Glomerular endothelial cell (primary cell): ENCODE measurements around the gene MTMR1. TPM values are rescaled to one million over a fixed set of nuclear protein-coding genes. Genes with fewer than 3 reads are reported as not detected.

Source experiments
- DNase-seq: peaks from one replicate; pipeline ENCODE4 v3.0.0-alpha.2; 2011; ENCODE audit warnings: low read depth, low spot score; ENCODE audit errors: extremely low read depth
- total RNA-seq: library from RNA; depleted of rRNA; stranded (reverse); fragments of >200 nt; gene quantifications from 2 replicates; pipeline ENCODE4 v1.2.3, GENCODE V29; 2015

MTMR1 gene
- total RNA-seq, result 9.8 and 16.0 TPM in 2 replicates

DNA sequence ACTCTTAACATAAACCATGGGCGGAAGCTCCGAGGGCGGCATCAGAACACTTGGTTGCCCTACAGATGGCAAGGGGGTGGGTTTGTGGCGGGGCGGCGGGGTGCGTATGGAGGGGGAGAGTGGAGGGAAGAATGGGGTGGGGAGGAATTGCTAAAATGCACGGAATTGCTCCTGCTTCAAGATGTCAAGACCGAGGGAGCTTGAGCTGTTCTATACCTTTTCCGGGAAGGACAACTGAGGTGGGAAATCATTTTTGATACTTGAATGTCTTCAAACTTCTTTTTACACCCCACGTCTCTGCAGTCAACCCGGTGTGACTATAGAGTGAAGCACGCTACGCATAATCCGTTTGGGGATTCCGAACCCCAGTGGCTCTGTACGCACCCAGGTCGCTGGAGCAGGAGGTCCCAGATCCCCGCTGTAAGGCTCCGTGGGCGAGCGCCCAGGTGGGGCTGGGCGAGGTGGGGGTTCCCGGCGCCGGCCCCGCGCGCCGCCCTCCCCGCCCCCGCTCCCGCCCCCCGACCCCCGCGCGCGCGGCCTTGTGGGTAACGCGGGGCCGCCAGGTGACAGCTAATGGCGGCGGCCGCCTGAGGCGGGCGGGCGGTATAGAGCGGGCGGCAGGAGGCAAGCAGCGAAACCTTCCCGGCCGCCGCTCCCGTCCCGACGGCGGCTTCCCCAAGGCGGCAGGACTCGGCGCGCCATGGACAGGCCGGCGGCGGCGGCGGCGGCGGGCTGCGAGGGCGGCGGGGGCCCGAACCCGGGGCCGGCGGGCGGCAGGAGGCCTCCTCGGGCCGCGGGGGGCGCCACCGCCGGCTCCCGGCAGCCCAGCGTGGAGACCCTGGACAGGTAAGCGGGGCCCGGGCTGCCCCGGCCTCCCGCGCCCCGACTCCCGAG is at the start of gene MTMR1:
TSS of gene MTMR1 (plus strand) at position 566 of the 894 bp plus-strand sequence. CDS start at position 701, 135 bp downstream.
- DNase-seq, result no peak

DNA sequence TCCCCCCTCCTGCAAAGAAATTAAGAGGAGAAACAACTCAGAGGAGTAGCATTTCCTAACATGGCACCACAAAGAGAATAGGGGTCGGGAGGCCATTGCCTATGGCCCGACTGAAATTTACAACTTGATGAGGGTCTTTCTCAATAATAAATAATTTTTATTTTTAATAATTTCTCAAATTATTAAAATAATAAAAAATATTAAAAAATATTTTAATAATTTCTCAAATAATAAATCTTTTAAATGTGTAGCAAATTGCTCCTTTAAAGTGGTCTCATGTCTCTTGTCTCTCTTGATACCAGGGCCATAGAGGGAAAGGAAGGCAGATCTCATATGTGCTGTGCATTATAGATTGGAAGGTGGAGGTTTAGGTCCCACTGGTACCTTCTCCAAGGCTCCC is 49.2 kb upstream of the MTMR1 start:
- DNase-seq, result no peak

DNA sequence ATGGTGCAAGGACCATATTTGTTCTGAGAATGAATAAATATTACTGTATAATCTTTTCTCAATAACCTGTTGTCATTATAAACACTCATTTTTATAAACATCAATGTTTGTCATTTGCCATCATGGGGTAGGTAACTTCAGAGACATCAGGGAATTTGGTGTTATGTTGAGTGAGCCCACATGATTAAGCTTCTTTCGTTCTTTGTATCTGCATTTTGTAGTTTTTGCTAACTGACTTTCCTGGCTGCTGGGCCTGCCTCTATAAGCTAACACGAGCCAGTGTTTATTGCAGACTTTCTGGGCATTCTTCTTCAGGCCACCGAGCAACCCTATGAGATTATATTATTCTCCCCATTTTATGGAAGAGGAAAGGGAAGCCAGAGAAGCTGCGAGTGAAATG is 48.8 kb upstream of the MTMR1 start:
- DNase-seq, result no peak

DNA sequence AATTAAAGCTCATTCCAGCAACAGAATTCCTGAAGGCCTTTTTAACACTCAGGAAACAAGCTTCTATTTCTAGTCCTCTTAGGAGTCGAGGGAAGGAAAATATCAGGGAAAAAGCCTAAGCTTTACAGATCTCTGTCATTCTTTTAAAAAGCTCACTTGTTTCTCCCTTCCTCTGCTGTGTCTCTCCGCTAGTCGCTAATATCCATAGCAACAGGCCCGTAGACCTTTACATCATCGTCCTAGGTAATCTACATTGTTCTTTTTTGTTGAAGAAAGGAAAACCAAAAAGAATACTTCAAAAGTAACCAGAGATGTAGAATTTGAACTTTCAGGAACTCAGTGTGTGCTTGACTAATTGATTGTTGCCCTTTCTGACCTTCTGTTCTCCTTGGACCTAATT is 45.9 kb upstream of the MTMR1 start:
- DNase-seq, result no peak

DNA sequence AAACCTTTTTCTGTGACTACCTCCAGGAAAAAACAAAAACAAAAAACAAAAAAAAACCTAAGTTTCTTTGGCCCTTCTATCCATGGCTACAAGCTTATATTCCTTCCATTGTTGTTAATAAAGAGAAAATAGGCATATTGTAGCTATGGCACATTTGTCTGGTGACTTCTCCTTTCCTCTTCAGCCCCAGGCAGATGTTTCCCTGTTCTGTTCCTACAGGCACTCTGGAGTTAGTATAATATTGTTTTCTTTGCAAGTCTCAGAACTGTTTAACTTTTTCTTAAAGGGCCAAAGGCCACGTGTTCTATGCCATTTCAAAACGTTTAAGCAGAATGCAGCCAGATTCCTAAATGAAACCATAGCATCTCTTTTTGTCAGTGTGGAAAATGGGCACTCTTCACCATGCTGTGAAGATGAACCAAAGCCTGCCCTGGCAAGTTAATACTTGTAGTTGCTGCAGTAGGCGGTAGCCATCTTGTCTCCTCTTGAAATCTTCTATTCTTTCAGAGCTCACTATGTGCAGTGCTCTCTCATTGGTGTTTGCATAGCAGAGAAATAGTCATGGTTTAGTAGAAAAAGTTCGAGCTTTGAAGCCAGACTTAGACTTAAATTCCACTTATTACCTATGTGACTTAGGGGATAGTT is 44.8 kb upstream of the MTMR1 start:
- DNase-seq, result no peak

DNA sequence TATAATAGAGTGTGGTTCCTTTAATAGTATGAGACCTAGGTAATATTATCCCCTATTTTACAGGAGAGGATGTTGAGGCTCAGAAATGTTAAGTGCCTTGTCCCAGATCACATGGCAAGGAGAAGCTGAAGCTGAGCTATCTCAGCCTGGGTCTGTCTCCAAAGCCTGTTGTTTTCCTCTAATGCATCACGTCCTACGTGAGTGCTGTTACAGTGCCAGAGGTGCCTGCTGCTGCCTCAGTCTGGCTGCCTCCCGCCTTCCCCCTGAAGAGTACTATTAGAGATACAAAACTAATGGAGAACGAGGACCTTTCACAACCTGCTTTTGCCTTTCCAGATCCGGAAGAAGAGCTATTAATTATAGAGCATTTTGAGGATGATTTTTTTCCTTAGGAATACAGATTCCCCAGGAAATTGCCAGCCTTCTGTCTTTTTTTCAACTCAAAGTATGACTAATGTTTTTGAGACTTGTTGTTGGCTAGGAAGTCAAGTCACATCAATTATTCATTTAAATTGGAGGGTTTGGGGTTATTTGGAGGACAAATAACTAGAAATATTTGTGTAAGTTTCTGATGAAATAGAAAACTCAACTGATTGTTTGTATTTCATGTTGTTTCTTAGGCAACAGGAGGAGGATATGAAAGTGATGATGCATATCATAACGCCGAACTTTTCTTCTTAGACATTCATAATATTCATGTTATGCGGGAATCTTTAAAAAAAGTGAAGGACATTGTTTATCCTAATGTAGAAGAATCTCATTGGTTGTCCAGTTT is 43.9 kb upstream of the MTMR1 start:
- DNase-seq, result peak; percentile 45

DNA sequence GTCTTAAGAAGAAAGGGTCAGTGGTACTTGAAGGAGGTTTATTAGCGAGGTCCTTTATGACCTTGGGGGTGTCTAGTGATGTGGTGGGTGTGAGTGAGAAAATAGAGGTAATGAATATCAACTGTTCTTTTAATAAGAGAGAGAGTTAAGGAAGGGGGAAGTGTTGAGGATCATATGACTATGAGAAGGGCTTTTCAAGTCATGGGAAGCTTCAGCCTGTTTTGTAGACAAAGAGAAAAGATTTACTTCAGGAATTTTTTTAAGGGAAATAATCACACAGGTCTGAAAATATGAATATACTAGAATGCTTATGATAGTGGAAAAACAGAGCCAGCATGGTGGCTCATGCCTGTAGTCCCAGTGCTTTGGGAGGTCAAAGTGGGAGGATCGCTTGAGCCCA is 41.3 kb upstream of the MTMR1 start:
- DNase-seq, result no peak

DNA sequence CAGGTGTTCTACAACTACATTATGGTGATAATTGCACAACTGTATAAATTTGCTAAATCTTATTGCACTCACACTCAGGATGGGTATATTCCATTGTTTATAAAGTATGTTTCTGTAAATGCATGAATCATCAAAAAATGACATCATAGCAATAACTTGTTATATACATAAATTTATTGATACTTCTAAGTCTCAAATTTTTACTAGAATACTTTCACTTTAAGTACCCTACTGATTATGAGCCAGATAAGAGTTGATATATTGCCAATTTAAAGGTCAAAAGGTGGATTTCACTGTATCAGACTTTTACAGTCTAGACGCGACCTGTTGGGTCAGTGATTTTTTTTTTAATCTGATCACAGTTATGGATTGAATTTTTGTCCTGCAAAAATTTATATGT is 37.4 kb upstream of the MTMR1 start:
- no peak for DNase-seq

DNA sequence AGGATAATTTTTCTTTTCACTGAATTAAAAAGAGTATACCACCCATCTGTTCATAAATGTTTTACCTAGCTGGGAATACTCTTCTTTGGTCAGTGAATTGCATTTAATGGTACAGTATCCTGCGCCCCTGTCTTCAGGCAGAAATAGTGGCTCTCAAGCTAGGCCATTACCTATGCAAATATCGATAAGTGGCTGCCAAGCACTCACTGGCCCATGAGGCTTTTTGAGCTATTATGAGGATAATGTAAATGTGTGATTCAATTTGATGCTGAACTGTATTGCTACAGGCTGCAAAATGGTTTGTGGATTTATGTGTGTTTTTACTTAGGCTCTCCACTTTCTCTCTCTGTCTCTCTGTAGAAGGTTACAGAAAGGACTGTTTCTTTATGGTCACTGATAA is 30.1 kb upstream of the MTMR1 start:
- DNase-seq, result no peak

DNA sequence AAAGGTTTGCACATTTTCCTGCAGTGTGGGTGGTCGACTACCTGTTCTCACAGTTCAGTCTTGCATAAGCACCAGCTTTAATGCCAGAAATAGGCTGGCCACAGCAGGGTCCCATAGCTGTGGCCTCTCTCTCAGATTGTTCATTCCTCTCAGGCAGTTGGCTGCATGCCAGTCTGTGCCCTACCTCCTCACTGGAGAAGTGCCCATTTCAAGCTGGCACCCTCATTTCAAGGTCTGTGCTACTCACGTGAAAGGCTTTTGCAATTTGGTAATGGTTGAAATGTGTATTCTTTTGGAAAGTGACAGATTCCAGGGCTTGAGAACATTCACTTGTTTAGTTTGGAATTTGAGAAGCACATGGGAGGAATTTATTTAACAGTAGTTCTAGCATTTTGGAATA is 28.9 kb upstream of the MTMR1 start:
- no peak for DNase-seq

DNA sequence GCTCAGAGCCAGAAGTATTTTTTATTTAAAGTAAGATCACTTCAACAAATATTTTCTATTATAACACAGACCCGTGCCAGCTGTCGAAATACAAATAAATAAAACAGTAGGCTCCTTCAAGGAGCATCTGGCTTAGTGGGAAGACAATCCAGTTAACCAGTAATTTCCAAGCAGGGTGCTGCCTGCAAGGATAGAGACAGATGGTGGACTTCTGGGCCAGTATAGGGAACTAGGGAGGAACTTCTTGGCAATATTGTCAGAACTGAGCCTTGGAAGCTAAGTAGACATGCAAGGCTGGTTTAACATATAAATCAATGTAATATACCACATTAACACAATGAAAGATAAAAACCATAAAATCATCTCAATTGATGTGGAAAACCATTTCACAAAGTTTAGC is 17.0 kb upstream of the MTMR1 start:
- no peak for DNase-seq

DNA sequence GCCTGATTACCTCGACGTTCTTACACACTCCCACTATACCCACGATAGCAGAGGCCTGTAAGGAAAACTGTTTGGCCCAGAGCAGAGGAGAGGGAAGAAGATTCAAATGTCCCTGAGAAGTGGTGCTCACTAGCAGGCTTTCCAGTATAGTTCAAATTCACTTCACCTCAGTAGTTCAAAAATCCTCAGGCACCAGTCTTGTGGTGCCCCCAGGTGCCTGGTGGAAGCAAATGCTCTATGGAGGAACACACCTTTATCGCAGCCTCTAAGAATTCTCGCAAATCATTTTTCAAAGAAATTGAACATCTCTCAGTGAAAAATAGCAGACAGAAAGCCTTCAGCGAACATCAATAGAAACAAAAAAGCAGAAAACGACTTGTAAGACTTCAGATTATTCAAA is 12.2 kb upstream of the MTMR1 start:
- no peak for DNase-seq

DNA sequence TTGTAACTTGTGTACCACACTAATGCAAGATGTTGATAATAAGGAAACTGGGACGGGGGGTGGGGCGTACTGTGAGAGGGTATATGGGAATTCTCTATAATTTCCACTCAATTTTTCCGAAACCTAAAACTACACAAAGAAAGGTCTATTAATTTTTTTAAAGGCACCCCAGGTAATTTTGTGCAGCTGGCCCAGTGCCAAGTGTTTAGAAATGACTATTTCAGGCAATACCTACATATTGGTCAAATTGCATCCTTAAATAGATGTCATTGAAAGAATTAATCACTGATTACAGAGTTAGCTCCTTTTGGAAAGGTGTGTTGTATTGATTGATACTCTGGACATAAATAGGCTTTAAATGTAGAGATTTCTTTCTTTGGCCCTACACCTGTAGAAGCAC is 10.1 kb upstream of the MTMR1 start:
- DNase-seq, result no peak

DNA sequence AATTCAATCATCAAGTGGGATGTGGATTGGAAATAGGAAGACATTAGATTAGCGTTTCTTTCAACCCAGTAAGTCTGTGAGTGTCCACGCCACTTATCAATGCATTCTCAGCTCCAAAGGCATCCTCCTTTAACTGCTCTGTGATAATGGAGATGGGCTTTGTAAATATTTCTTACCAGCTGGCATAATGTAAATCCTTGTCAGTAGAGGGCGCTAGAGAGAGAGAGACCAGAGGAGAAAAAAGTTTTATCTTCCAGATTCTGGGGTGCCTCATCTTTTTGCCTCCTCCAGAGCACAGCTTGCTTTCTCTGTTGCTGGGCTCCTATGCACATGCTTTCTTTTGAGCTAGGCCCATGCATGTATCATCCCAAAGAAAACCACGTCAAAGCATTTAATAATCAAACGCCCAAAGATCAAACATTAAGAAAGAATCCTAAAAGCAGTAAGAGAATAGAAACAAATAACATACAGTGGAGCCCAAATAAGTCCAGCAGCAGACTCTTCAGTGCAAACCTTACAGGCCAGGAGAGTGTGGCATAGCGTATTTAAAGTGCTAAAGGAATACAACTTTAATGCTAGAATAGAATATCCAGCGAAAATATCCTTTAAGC is 9.6 kb upstream of the MTMR1 start:
- DNase-seq, result no peak

DNA sequence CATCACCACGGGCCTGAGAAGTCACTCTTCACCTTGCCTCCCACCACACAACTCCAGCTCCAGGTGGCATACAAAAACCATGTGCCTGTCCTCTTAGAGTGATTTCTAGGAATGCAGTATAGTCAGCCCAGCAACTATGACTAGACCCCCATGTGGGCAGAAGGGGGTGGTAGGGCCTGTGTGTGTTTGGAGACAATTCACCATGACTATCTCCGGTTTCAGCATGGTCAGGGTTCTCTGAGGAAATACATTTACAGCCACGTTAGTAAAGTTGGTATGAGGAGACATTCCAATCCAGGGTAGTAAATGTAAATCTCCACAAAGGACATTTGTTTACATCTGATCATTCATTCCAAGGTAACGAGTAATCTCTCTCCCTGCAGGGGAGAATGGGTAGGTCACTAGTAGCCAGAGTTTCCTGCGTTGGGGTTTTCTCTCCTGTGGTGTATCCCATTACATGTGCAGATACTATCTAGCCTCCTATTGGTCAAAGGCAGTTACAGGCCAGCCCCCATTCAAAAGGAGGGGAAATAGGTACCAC is 4.2 kb upstream of the MTMR1 start:
- DNase-seq, result peak; percentile 10

DNA sequence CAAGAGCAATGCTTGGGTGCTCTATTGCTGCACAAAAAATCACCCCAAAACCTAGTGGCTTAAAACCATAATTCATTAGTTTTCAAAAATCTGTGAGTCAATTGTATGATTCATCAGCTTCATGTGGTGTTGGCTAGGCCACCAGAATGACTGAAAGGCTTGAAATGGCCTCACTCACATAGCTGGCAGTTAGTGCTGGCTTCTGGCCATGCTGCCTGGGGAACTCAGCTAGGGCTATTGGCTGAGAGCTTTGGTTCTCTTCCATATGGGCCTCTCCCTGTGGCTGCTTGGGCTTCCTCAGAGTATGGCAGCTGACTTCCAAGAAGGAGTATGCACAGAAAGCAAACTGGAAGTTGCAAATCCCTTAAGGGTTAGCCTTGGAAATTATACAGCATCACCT is 3.1 kb upstream of the MTMR1 start:
- DNase-seq, result no peak

DNA sequence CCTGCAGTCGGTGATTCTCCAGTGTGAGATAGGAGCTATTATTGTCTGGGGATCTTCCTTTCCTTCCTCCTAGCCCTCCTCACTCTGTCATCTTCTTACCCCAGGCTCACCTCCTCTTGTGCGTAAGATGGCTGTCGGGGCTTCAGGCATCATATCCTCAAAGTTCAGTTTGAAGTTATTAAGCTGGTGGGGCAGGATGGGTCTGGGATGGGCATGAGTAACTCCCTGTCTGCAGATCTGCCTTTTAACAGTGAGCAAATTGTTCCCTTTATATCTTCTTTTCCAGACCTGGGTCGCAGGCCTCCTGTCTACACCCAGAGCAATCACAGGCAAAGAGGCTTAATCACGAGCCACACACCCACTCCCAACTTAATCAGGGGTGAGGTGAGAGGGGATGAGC is 900 bp upstream of the MTMR1 start:
- no peak for DNase-seq

DNA sequence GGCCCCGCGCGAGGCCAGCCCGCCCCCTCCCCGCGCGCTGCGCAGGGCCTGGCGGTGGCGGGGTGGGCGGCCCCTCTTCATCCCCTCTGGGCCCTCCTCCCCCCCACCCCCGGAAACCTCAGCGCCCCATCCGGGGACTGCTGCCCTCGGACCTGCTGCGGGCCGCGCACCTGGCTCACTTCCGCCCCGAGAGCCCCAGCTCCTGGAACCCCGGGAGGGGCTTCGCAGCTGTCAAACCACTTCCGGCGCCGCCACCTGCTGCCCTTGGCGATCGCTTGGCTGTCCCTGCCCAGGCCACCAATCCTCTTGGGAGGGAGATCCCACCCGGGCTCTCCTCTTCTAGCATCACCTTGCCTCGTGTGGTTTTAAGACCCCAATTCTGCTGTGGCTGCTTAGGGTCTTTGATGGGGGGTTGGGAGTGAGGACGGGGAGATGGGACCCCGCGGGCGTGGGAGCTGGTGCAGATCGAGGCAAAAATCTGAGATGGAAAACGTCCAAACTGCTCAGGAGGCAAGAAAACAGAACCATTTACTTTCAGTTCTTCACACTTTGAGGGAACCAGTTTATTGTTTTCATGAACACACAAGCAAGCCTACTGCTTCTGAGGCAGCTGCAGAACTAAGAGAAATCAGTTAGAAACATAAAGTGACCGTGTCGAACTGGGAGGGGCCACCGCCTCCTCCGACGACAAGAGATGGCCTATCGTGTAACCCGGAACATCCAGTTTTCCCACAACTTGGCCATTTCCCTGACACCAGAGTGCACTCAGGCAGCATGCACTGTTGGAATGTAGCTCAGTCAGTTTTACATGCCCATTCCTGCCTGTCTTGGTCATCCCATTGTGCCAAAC is 754 bp downstream of the MTMR1 start:
- DNase-seq, result no peak

DNA sequence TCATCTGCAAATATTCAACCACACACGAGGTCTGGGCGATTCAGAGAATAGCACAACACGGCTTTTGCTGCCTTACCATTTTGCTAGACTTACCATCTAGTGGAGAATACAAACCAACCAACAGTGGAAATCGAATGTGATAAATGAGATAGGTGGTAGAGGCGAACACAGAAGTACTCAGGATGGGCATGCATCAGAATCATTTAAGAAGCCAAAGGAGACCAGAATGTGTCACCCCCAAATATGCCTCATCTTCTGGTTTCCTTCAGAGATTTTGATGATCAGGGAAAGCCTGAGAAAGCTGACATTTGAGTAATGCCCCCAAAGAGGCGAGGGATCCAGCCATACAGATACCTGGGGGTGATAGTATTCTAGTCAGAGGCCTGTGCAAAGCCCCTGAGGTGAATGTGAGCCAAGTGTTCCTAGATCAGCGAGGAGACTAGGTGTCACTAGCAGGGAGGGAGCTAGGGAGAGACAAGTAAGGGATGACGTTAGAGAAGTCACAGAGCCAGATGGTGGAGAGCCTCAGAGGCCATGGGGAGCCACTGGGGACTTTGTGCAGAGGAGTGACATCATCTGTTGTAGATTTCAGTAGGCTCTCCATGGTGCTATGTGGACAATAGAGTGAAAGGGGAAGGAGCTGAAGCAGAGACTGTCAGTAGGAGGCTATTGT is 1.7 kb downstream of the MTMR1 start:
- no peak for DNase-seq
